NCI-H146 (cell line): ENCODE results near the gene TP73.

Experiments
- DNase-seq: peaks from one replicate; lab custom pipeline; 2025; lab: John Stamatoyannopoulos, UW

Gene TP73

GRCh38 chr1:3651930-3652547 lies at the start of gene TP73:
Gene TP73 (plus strand): TSS chr1:3652516. CDS start chr1:3682366, 29,850 bp downstream.
- peak; percentile 68 for DNase-seq

GRCh38 chr1:3603156-3603555 lies 49.2 kb upstream of the TP73 start:
- no peak for DNase-seq

DNA sequence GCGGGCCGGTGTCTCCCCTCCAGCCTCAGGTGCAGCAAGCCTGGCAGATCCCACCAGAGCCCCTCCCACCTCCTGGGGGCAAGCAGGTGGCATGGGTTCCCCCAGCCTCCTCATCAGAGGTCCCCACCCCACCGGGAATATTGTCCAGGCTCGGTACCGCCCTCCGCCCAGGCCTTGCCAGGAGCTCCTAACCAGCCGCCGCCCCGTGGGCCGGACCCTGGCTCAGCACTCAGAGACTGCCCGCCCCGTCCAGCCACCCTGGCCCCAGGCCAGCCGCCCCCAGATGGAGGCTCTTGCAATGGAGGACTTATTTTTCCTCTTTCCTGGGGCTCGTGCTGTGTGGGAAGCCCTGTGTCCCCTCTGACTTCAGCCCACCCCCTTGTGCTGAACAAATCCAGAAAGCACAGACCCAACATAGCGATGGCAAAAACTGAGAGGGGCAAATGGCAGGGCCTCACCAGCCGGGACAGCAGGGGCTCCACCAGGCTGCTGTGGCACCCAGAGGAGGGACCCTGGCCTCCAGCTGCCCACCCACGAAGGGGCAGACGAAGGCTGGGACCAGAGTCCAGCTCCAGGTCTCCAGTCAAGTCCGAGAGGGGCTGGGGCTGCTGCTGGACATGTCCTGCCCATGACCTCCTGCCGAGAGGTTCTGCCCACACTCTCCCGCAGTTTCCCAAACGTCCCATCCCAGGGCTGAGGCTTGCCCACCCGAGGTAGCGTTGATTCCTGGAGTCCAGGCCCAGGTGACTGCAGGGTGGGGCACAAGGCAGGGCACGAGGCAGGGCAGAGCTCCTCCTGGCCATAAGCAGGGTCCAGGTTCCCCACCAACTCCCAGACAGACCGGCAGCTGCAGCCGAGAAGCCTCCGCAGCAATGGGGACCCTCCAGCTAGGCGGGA lies 48.5 kb upstream of the TP73 start:
- no peak for DNase-seq

DNA sequence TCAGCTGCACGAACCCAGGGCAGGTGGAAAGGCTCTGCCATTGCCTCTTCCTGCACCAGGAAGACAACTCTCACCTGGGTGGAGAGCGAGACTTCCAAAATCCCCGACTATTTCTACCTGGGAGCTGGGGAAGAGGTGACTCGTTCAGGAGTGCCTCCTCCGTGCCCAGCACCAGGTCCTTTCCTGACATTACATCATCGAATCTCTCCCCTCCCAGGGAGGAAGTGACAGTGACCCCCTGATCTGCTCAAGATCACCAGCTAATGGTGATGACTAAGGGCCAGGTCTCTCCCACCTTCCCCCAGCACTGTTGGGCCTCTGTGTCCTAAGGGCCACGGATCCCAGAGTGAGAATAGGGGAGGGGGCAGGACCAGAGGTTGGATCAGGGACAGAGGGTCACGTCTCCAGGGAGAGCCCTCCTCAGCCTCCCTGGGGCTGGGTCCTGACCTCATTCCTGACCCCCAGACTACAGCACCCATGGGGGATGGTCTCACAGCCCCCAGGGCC lies 47.8 kb upstream of the TP73 start:
- DNase-seq, result no peak

DNA sequence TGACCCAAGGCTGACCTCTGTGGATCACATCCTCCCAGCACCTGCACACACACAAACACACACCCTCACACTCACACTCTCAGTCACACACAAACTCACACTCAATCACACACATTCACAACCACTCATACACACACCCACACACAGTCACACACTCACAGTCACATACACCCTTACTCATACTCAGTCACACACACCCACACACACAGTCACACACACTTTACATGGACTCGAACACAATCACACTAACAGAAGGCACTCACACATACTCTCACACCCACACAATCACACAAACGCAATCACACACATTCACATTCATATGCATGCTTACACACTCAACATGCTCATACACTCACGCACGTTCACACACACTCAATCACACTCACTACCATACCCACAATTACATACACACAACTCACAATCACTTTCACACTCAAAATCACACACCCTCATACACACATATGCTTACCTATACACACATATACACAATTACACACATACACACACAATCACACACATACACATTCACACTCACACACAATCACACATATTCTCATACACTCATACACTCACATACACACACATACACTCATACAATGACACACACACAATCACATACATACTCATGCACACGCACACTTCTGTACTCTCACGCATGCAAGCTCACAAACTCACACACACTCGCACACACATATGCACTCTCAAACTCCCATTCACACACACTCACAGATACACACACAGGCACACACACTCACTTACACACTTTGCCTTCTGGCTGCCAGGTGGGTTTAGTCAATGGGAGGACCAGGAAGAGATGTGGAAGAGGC lies 47.1 kb upstream of the TP73 start:
- DNase-seq, result no peak

- no peak for DNase-seq
These were observed 45.3 kb upstream of the TP73 start for GRCh38 chr1:3606779-3607702.

- no peak for DNase-seq
These were observed 44.6 kb upstream of the TP73 start for GRCh38 chr1:3607703-3608065.

DNA sequence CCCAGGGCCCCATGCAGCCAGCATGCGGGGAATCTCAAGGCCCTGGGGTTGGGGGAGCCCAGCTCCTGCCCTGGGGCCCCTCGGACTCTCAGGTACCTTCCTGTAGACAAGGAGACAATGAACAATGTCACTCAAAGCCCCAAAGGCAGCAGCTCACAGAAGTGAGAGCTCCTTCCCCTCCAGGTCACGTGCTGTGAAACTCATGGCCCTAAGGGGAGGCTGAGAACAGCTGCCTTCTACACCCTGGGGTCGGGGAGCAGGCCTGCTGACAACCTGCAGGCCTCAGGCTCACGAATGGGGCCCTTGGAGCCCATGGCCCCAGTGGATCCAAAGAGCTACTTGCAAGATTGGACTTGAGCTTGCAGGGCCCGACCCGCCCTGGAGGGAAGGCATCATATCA lies 44.2 kb upstream of the TP73 start:
- no peak for DNase-seq

DNA sequence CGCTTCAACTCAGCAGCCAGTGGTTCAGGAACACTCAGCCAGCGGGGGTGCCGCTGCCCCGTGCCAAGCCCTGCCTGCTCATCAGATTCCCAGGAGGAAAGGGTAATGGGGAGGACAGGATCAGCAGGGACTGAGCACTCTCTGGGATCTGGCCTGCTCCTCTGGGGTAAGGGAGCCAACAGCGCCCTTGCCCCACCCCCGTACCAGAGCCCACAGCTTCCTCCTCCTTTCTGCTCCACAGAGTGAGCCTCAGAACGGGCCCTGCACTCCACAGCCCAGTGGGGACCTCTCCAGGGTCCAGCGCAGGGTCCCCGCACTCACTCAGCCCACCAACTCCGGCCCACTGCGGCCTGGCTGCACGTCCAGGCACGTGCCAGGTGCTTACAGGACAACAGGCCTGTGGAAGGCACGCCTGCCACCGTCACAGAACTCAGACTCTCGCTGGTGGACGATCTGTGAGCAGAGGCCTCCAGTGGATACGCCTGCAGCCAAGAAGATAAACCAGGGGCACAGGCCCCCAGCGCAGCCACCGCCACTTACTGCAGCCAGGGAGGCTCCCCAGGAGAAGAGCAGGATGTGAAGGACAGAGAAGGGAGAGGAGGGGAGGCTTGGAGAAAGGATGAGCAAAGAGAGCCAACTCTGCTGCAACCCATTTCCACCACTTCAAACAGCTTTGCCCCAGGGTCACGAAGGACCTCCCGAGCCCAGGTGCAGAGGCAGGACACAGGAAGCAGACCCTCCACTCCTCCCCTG lies 43.1 kb upstream of the TP73 start:
- no peak for DNase-seq

GRCh38 chr1:3609769-3610526 lies 42.4 kb upstream of the TP73 start:
- no peak for DNase-seq

DNA sequence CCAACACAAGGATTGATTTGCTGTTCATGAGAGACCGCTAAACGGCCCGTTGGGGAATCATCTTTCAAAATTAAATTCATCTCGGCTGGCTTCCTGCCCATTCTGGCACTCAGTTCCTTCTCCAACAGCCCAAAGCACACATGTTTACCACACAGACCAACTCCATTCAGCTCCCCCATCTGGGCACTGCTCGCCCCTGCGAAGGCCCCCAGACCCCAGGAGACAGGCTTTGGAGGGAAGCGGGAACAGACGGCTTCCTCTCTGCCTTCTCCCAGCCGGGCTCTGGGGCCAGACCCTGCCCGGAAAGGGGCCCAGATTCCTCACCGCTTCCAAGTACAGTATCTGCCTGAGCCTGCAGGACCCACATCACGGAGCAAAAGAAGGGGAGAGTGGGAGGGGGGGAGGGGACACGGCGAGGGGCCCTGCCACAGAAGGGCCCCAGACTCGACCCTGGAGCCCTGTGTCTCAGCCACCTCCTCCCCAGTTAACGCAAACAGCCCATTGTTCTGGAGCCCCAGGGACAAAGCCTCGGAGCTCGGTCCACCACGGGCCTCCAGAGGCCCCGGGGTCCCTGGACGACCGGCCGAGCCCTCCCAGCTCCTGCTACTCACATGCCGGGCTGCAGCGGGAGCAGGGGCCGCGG lies 41.7 kb upstream of the TP73 start:
- no peak for DNase-seq

DNA sequence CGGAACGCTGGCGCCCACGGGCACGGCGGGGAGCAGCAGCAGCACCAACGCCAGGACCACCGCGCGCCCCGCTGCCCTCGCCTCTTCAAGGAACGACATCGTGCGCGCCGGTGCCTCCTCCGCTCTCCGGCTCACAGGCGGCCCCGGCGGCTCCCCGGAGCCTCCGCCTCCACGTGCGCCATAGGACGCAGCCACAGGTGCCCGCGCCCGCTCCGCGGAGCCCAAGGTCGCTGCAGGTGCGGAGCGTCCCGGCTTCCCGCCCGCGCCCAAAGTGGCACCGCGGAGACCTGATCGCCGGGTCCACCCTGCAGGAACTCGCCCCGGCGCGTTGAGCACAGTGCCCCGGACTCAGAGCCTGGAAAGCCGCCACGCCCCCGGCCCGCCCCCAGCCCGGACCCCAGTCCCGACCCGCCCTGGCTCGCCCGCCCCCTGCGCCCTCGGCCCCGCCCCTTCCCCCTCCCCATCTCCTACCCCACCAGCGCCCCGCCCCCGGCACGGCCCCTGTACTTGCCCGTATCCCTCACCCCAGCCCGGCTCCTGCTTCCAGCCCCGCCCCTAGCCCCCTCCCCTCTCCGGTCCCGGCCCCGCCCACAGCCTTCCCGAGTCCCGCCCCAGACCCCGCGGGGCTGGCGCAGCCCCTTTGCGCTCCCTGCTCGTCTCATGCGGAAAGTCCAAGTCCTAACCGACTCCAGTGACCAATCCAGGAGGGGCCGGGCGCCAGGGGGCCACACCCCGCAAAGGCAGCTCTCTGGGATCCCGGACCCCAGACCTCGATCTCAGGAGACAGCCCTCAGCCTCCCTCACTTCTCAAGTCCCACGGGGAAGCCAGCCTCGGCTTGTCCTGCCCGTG lies 40.9 kb upstream of the TP73 start, which contains the start of gene MEGF6:
MEGF6 (minus strand) TSS at position 339 of the 850 bp plus-strand sequence; CDS start at position 99, 240 bp downstream.
- DNase-seq, result peak; percentile 83

GRCh38 chr1:3612123-3612522 lies 40.2 kb upstream of the TP73 start:
- DNase-seq, result no peak

DNA sequence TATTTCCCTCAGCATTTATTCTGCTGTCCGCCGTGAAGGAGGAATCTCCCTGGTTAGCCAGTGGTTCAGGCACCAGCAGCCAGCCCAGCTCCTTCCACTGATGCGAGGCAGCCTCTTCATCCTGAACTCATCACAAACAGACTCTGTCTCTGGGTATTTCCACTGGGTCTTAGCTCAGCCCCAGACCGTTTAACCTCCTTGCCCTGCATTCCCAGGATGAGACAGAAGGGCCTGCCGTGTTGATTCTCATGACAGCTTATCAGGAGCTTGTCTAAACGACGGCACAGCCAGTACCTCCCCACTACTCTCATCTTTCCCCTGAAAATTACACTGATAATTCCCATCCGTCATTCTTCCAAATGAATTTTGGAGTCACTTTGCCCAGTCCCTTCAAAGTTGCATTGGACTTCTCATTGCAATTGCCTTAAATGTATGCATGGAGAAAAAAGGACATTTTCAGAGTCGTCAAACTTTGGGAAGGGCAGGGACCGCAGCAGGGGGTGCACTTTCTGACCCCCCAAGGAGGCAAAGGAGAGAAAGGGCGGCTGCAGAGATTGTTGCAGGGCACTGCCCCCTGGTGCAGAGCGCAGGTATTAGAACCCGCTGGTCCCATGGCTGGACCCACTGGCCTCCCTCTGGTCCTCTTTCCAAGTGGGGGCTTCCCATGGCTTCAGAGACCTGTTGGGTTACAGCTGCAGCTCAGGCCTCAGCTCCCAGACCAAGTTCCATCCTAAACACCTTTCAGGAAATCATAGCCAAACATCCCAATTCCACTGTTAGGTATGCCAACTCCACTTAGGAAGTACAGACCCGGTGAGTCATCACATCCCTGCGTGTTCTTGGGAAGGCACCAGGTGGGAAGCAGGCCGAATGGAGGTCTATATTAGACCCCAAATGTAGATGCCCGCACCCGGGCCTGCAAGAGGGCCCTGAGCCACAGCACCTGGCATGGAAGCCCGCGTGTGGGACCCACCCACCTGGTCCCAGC lies 37.3 kb upstream of the TP73 start:
- no peak for DNase-seq

DNA sequence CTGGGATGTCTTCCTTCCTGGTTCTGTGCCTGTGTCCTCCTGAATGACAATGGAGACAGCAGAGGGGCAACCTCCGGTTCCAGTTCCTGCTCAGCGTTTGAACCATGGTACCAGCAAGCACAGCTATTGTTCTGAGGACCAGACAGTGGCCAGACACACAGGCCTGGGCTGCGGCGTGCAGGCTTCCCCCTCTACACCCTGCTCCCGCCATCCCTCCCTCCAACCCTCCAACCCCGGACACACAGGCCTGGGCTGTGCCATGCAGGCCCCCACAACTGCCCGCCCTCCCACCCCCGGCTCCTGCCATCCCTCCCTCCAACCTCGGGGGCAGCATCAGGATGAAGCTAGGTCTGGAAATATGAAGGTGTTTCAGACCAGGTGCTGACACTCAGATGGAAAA lies 35.5 kb upstream of the TP73 start:
- no peak for DNase-seq

DNA sequence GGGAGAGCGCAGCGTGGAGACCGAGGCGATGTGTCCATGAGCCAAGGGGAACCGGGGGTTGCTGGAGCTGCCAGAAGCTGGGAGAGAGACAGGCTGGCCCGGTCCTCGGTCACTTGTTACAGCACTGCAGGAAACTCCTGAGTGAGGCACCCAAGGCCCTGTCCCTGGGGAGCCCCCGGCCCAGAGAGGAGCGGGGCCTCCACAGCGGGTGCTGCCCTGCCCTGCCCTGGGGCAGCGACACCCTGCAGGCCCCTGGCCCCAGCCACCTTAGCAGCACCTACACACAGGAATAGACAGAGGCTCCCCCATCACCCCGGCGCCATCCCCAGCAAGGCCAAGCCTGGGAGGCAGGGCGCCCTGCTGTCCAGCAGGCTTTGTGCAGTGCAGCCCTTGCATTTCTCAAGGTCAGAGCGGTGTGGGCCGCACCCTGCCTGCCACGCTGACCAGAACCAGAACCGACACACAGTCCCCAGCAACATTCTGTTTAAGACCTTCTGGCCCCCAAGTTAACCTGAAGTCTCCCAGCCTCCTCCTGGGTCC lies 34.4 kb upstream of the TP73 start:
- DNase-seq, result no peak

- no peak for DNase-seq
These were observed 33.8 kb upstream of the TP73 start for GRCh38 chr1:3618531-3618880.
